Stimulated activated CD8-positive, alpha-beta memory T cell treated with anti-CD3 and anti-CD28 coated beads, Interleukin-15, amount 100 ng/mL, for 24 hours (primary cell): ENCODE measurements around the gene PAPSS1.
"Not testable (repeated sequence)": the region's sequence is repeated elsewhere in the genome, so short reads cannot be mapped to it uniquely, and the experiment has no call there.

ENCODE experiments used
- DNase-seq: peaks from one replicate; pipeline ENCODE4 v3.0.0-alpha.2; 2020; ENCODE audit warnings: low read depth

PAPSS1 gene

DNA sequence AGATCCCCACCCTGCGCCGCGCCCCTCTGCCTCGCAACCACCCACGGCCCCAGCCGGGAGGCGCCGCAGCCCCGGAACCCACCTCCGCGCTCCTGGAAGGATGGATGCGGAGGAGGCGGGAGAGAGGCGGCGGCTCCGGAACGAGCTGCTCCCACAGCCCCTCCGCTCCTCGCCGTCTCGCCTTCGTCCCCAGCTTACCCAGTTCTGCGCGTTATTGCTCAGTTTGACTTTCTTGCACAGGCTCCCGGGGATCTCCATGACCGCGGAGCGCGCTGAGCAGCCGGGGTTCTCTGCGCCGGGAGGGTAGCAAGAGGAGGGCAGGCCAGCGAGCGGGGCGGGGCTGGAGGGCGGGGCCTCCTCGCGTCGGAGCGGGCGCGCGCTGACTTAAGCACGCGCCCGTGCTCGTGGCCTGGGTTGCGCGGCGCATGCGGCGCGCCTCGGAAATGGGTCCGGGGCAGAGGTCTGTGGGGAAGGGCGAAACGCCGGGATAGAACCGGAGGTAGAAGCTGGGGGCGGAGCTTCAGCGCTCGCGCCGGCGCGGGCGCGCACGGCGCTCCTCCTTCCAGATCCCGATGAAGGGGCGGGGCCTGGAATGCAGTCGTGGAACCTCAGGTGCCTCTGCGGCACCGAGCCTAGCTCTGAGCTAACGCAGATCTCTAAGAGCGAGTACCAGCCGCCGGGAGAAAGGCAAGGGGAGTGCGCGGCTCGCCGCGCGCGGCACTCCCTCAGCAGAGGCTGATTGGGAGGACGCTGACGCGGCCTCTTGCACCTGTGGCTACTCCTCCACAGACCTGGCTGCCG lies at the start of gene PAPSS1:
Gene PAPSS1 (minus strand): TSS at position 313 of the 801 bp plus-strand sequence. CDS start 55 bp downstream, at position 258.
- peak; percentile 84 for DNase-seq

DNA sequence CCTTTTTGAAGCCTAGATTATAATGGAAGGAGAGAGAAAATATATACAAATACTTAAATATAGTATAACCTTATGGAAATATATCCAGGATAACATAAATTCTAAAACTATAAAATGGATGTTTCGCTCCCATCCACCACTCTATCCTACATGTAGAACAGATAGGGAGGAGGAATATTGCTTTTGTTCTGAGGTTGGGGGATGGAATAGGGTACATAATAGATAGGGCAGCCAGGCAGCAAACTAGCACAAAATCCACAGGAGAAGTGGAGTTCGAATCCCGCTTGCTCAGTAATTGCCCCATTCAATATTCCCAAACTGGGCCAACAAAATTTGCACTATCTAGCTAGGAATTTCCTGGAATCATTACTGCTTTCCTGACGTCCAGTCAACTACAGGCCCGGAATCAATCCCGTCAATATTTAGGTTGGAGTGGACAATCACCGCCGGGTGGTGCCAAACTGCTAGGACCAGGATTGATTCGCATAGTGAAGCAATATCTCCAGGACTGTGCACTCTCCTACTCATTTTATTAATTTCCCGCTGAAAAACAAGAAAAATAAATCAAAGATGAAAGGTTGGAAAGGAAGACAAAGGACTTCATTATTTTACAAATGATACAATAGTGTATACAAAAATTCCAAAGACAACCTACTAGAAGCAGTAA lies 40.4 kb upstream of the PAPSS1 start:
- DNase-seq = no peak

DNA sequence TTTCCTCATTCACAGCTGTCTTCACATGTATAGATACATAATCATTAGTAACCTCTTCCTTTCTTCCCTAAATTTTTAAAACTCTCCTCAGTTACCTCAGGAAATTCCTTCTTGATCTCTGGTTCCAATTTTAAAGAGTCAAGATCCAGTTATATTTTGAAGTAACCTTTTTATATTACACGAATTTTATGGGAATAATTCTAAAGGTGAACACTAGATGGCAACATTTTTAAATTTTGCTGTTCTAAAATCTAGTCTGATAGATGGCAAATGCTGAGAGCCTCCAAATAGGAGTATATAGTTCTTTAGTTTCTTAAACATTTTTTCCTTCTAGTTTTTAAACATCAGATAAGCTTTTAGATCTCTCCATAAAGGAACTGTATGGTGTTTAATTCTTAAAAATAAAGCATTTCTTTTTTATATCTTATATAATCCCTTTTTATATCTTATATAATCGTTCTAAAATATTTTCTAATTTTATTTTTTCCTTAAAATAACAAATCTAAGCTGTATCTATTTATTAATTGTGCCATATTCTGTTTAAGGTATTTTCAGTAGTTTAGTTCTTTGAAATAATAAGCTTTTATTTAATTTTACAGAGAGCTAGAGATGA lies 37.9 kb upstream of the PAPSS1 start:
- DNase-seq = no peak

- no peak for DNase-seq
Measured at GRCh38 chr4:107757283-107757682, 37.2 kb upstream of the PAPSS1 start.

DNA sequence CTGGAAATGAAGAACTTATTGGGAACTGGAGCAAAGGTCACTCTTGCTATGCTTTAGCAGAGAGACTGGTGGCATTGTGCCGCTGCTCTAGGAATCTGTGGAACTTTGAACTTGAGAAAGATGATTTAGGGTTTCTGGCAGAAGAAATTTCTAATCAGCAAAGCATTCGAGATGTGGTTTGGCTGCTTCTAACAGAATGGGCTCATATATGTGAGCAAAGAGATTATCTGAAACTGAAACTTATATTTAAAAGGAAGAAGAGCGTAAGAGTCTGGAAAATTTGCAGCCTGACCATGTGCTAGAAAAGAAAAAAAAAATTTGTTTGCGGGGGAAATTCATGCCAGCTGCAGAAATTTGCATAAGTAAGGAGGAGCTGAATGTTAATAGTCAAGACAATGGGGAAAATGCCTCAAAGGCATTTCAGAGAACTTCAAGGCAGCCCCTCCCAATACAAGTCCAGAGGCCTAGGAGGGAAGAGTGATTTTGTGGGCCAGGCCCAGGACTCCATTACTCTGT lies 35.9 kb upstream of the PAPSS1 start:
- DNase-seq = no peak

DNA sequence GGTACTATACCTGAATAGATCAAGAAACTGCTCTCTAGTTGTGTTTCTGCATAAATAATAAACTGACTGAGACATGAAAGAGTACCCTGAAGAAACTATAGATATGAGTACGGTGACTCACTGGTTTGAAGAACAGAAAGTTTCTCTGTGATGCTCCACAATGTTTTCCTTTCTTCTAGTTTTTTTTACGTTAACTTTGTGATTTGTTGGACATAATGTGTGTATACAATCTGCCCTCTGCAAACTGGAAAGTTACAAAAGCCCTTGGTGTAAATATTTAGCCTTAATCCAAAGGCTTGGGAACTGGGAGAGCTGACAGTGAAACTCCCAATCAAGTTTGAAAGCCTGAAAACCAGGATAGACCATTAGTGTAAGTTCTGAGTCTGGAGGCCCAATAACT lies 31.6 kb upstream of the PAPSS1 start:
- no peak for DNase-seq

GRCh38 chr4:107747748-107748486 lies 27.9 kb upstream of the PAPSS1 start:
- DNase-seq = no peak

DNA sequence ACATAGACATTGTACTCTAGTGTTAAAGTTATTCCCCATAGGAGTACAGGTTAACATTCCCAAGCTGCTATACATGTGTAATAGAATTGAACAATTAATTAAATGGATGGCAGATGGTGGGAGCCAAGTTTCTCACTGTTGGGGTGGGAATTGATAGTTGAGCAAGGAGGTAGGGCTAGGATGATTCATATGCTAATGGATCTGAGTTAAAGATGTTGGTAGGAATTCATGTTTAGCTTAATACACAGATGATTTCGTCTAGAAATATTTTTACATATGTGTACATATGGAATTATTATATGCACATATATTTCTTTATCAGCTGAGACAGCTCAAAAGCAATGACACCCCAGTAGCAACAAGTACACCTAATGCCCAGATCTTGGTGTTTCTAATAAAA lies 26.1 kb upstream of the PAPSS1 start:
- no peak for DNase-seq

DNA sequence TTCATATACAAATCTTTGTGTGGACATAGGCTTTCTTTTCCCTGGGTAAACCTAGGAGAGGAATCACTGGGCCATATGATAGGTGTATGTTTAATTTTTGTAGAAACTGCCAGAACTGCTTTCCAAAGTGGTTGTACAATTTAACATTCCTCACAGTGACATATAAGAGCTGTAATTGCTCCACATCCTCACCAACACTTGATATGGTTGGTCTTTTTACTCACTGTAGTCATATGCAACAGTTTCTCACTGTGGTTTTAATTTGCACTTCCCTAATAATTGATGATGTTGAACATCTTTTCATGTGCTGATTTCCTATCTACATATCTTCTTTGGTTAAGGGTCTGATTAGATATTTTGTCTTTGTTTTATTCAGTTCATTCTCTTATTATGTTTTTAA lies 24.5 kb upstream of the PAPSS1 start:
- no peak for DNase-seq

DNA sequence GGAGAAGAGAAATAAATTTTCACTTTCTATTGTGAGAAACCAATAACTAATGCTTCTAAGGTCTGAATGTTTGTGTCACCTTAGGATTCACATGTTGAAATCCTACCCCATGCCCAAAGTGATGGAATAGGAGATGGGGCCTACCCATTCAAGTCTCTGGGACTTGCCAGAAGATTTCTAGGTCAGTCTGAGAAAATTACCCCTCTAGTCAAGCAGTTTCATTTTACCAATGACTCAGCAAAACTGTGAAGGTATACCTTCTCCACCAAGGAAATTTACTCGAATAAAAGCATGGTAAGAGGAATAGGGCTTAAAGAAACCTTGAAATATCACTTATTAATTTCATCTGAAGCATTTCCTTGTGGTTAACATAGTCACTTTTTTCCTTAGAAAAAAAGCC lies 23.5 kb upstream of the PAPSS1 start:
- no peak for DNase-seq

DNA sequence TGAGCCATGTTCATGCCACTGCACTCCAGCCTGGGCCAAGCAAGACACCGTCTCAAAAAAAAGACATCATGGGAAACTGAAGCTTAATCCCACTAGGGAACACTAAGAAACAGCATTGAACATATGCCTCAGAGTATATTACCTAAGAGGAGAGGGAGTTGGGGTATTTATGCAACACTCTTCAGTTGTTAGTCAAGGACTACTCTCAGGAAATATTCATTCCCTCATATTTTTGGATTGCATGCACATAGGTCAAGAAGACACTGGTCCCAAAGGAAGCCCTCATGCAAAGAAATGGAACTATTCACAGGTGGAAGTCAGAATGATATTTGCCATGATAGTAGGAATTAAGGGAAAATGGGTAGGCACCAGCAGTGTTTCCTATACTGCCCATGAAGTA lies 22.8 kb upstream of the PAPSS1 start:
- DNase-seq = no peak

DNA sequence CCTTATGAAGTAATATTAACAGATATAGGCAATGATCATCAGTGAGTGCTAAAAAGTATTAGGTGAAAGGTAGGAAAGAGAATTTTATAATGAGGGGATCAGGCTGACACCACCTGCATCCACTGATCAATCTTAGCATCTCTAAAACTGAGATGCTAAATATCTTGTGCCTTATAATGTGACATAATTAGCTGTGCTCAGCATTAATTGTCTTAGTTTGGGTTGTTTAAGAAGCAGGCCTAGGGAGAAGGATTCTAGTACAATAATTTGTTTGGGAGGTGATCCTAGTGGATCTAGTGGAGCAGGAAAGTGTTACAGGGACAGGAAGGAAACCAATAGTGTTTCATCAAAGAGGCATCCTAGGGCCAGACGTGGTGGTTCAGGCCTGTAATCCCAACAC lies 22.2 kb upstream of the PAPSS1 start:
- DNase-seq = no peak

DNA sequence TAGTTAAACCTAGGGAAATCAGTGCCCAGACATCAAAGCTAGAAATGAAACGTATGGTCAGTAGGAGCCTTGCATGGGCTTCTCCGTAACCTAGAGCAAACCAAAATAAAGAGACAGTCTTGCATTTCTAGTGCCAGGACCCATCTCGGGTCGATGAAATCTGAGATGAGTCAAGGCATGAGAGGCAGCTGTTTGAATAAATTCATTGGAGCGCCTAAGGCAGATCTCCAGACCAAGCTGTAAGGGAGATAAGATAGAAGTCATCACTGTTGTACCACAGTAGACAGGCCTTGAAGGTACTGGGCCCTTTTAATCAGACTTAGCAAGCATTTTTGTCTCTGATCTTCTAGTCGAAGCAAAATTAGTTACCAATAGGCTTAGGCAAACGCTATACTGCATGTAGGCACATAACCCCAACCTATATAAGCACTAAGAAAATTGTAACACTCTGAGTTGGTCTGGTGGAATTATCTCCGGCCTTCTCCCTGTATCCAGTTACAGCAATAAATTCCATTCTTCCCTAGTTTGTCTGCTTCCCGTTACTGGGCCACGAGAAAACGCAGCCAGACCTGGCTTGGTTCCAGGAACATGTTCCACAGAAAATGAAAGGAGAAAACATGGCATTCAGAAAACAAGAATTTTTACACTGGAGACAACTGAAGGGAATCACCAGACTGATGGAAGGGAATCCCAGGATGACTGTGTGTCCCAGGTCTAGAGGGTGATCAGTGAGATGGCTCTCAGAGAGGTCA lies 21.1 kb upstream of the PAPSS1 start:
- DNase-seq = no peak

DNA sequence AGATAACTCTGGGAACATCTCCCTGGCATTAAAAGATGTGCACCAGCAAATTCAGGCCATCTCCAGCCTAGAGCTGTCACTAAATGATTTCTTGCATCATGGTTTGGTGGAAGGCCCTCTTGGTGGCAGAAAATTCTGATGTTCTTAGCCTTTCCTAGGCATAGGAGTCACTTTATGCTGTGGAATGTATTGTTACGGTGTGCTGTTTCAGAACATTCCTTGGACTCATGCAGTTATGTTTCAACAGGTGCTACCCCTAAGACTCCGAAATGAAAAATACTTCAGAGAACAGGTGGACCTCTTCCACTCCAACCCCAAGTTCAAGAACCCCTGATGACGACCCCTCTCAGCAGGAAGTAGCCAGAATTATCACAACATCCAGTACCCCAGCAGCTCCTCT lies 20.3 kb upstream of the PAPSS1 start:
- no peak for DNase-seq

DNA sequence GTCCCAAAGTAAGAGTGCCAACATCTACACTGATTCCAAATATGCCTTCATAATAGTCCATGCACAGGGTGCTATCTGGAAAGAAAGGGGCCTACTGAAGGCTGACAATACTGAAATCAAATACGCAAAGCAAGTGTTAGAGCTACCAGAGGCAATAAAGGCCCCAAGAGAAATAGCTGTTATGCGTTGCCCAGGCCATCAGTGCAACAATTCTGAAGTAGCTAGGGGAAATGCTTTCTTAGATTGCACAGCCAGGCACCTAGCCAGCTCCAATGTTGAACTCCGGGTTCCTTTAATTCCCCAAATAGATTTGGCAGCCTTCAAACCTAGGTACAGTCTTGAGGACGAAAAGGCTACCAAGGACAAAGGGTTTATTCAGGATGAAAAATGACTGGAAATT lies 17.4 kb upstream of the PAPSS1 start:
- no peak for DNase-seq

DNA sequence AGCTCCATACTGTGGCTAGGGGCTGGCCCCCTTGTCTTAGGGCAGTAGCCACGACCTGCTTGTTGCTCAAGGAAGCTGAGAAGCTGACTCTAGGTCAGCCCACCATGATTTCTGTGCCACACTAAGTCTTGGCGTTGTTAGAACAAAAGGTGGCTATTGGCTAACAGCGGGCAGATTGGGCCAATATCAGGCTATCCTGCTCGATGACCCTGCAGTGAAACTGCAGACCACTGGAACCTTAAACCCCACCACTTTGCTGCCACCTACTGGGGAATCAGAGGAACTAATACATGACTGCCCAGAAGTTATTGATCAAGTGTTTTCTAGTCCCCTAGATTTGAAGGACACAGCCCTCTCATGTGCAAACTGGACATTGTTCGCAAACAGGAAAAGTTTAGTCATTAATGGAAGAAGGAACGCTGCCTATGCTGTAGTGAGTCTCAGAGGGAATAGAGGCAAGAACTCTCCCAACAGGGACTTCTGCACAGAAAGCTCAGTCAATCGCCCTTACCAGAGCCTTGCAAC lies 17.0 kb upstream of the PAPSS1 start:
- no peak for DNase-seq

DNA sequence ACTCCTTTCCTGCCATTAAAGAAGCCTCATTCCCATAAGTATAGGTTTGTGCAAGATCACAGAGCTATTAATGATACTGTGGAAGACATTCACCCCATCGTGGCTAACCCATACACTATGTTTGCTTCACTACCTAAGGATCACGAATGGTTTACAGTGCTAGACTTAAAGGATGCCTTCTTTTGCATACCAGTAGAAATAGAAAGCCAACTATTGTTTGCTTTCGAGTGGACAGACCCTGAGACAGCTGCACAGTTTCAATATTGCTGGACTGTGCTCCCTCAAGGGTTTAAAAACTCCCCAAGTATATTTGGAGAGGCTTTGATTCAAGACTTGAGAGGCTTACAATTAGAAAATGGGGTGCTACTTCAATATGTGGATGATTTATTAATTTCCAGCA lies 16.0 kb upstream of the PAPSS1 start:
- DNase-seq = no peak

DNA sequence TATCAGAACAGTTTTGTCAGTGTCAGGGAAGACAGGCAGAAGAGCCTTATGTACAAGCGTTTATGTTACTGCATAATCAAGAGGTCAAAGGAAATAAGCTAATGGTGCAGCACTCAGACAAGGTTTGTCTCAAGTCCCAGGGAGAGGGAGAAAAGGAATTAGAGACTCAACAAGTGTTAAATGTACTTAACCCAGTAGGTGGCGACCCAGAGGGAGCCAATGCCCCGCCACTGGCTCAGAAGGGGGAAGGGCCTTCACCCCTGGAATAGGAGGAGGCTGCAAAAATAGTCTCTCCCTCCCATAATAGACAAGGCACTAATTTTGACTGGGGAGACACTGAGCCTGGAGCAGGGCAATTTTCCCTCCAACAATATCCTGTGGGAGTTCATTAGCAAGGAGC lies 14.1 kb upstream of the PAPSS1 start:
- no peak for DNase-seq

DNA sequence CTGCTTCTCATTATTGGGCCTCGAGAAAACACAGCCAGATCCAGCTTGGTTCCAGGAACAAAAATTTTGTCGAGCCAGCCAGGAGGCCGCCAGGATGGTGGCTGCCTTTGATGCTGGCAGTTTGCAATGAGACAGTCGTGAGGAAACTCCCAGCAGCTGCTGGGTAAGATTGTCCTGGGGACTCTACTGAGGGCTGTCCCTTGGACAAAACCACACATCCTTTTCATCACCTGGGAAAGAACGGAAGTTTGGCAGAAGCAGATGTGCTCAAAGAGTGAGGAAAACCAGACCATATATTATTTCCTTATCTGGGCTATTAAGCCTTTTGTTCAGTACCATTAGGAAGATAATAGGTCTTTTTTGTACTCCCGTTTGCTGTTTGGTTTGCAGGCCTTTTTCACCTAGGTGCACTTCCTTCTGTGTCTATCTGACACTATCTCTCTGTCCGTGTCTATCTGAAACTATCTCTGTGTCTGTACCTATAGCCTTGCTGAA lies 13.4 kb upstream of the PAPSS1 start:
- DNase-seq = no peak

DNA sequence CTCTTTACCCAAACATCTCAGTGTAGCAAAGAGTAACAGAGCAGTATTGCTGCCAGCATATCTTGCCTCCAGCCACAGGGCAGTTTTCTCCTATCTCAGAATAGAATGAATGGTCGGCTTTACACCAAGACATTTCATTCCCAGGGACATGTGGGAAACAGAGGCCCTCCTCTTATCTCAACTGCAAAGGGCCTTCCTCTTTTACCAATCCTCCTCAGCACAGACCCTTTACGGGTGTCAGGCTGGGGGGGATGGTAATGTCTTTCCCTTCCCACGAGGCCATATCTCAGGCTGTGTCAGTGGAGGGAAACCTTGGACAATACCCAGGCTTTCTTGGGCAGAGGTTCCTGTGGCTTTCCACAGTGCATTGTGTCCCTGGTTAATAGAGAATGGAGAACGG lies 9.0 kb upstream of the PAPSS1 start:
- not testable (repeated sequence) for DNase-seq
